Upper lobe of left lung (tissue), 6 donors: ENCODE measurements around the gene CIITA. TPM values are rescaled to one million over a fixed set of nuclear protein-coding genes. Genes with fewer than 3 reads are reported as not detected.
A peak's percentile ranks its signal among the peaks of the same experiment; 100 is the strongest.

ENCODE experiments used
- ATAC-seq, 2 donors: fragments of 200-7000 bp; cut with Tn5 transposase; one replicate each; pipeline ENCODE4 v1.9.1; 2022; ENCODE audit warnings: mild to moderate bottlenecking in 2 of 2, moderate library complexity in 2 of 2; ENCODE audit not compliant: low FRiP score in 2 of 2
- DNase-seq, 2 donors: peaks; one replicate each; pipeline ENCODE4 v3.0.0-alpha.2; 2019 to 2020
- H3K27ac ChIP-seq, 4 donors: fragments of 200-600 bp; sonication (generic); one replicate each; pipeline ENCODE4 v1.5.1; 2016 to 2019
- H3K27me3 ChIP-seq, 4 donors: fragments of 200-600 bp; sonication (generic); one replicate each; pipeline ENCODE4 v1.5.1; 2017 to 2019
- H3K36me3 ChIP-seq, 4 donors: fragments of 200-600 bp; sonication (generic); one replicate each; pipeline ENCODE4 v1.5.1; 2016 to 2019
- H3K4me1 ChIP-seq, 4 donors: fragments of 200-600 bp; sonication (generic); one replicate each; pipeline ENCODE4 v1.5.1; 2018 to 2019
- H3K4me3 ChIP-seq, 4 donors: fragments of 200-600 bp; sonication (generic); one replicate each; pipeline ENCODE4 v1.5.1; 2017 to 2019; ENCODE audit warnings: mild to moderate bottlenecking in 2 of 4, moderate library complexity in 1 of 4
- H3K9me3 ChIP-seq, 4 donors: fragments of 200-600 bp; sonication (generic); one replicate each; pipeline ENCODE4 v1.5.1; 2018 to 2019
- CTCF ChIP-seq, 6 experiments: fragments of 450-650 bp in 4 of 6; fragments of 200-600 bp in 2 of 6; sonication (generic) in 2 of 6; IDR thresholded peaks; one replicate each; pipeline ENCODE4 v1.5.1; 2016 to 2019; ENCODE audit warnings: antibody characterized with exemption in 6 of 6
- EP300 ChIP-seq, 4 donors: sonication (generic); formaldehyde crosslinking; IDR thresholded peaks; one replicate each; pipeline ENCODE4 v1.5.1; 2017; ENCODE audit warnings: antibody characterized with exemption in 4 of 4, control low read depth in 2 of 4
- POLR2A ChIP-seq, 4 donors: fragments of 450-650 bp; IDR thresholded peaks; one replicate each; pipeline ENCODE4 v1.5.1; 2016 to 2017; ENCODE audit warnings: antibody characterized with exemption in 4 of 4, mild to moderate bottlenecking in 2 of 4
- POLR2AphosphoS5 ChIP-seq, 2 donors: sonication (generic); formaldehyde crosslinking; IDR thresholded peaks; one replicate each; pipeline ENCODE4 v1.5.1; 2017; ENCODE audit warnings: antibody characterized with exemption in 2 of 2
- WGBS, 2 donors: methylation state at CpG; one replicate each; pipeline ENCODE4 v1.1.5; 2017 to 2018; 5-methylcytosine and 5-hydroxymethylcytosine counted together
- total RNA-seq, 6 donors: library from RNA; depleted of rRNA in 4 of 6; stranded (reverse); fragments of >200 nt in 4 of 6; gene quantifications; one replicate each; pipeline versions ENCODE4 v1.1.0 to v1.2.1, GENCODE V29; 2016 to 2021
- donor health status: DM: no; HTN: no; CAD: no; lungs with moderate emphysema.
- donor health status: DM: no; HTN: yes; CAD: no; lungs with severe emphysema.

CIITA gene
- total RNA-seq, 6 donors from 2014 or later, result 27.2 to 145 (median 83.2) TPM

- no peak for DNase-seq
- WGBS, 2 donors, result 84 to 88% methylated on average over 14 of the region's 14 CpGs
- H3K4me3 ChIP-seq, result no peak overlapping the region
- H3K9me3 ChIP-seq, result no peaks in the 10 kb centered on the region
- H3K27me3 ChIP-seq, result no peaks in the 10 kb centered on the region
- ATAC-seq, result peak; percentile 27 to 77
- H3K4me1 ChIP-seq, result peaks cover 5 to 37% (median 16%) of the 10 kb centered on the region in 4 donors
- TF ChIP-seq EP300 (IDR thresholded peaks at IDR 0.05), result no peak
- TF ChIP-seq CTCF (IDR thresholded peaks at IDR 0.05), result no peak
- peak overlapping the region; percentile 60 to 84 (median 72) for H3K27ac ChIP-seq
- H3K36me3 ChIP-seq, result no peaks in the 10 kb centered on the region
These were observed 30.6 kb upstream of the CIITA start for GRCh38 chr16:10846213-10846998.

- H3K27me3 ChIP-seq, result no peaks in the 10 kb centered on the region
- WGBS, 2 donors, result 42 to 46% methylated on average over 2 of the region's 2 CpGs
- H3K27ac ChIP-seq, result peak overlapping the region; percentile 60 to 84 (median 72)
- peaks cover 5 to 37% (median 22%) of the 10 kb centered on the region in 4 donors for H3K4me1 ChIP-seq
- H3K4me3 ChIP-seq, result no peak overlapping the region
- H3K36me3 ChIP-seq, result no peaks in the 10 kb centered on the region
- DNase-seq, result peak in 1 of 2 donors; percentile 57
- TF ChIP-seq CTCF (IDR thresholded peaks at IDR 0.05) (no peak), POLR2A (IDR thresholded peaks at IDR 0.05) (no peak), EP300 (IDR thresholded peaks at IDR 0.05) (no peak), POLR2AphosphoS5 (IDR thresholded peaks at IDR 0.05) (peak; percentile 26 to 30)
- ATAC-seq, result peak in 1 of 2 donors; percentile 64
- H3K9me3 ChIP-seq, result no peaks in the 10 kb centered on the region
These were observed 29.8 kb upstream of the CIITA start for GRCh38 chr16:10847176-10847575.

- no peak for TF ChIP-seq POLR2A (IDR thresholded peaks at IDR 0.05)
- ATAC-seq (no peak), DNase-seq (no peak)
- WGBS, 2 donors, result 69 to 81% methylated on average over 7 of the region's 7 CpGs
- peaks cover 3 to 25% (median 23%) of the 10 kb centered on the region in 4 donors for H3K4me1 ChIP-seq
- H3K27me3 ChIP-seq, result no peaks in the 10 kb centered on the region
- no peak overlapping the region for H3K4me3 ChIP-seq
- no peaks in the 10 kb centered on the region for H3K9me3 ChIP-seq
- H3K36me3 ChIP-seq, result no peaks in the 10 kb centered on the region
- H3K27ac ChIP-seq, result no peak overlapping the region
These were observed 27.1 kb upstream of the CIITA start for GRCh38 chr16:10849736-10850477.

- peaks cover 3 to 25% (median 23%) of the 10 kb centered on the region in 4 donors for H3K4me1 ChIP-seq
- no peaks in the 10 kb centered on the region for H3K9me3 ChIP-seq
- TF ChIP-seq POLR2AphosphoS5 (IDR thresholded peaks at IDR 0.05) (no peak), CTCF (IDR thresholded peaks at IDR 0.05) (no peak), POLR2A (IDR thresholded peaks at IDR 0.05) (no peak), EP300 (IDR thresholded peaks at IDR 0.05) (no peak)
- no peaks in the 10 kb centered on the region for H3K27me3 ChIP-seq
- ATAC-seq (no peak), DNase-seq (no peak)
- H3K36me3 ChIP-seq, result no peaks in the 10 kb centered on the region
- H3K27ac ChIP-seq, result no peak overlapping the region
- H3K4me3 ChIP-seq, result no peak overlapping the region
- 66 to 79% methylated on average over 4 of the region's 4 CpGs for WGBS, 2 donors
These were observed 26.5 kb upstream of the CIITA start for GRCh38 chr16:10850478-10850850.

GRCh38 chr16:10851512-10851911, 25.5 kb upstream of the CIITA start:
- H3K4me1 ChIP-seq, result peaks cover 3 to 25% (median 21%) of the 10 kb centered on the region in 4 donors
- no peaks in the 10 kb centered on the region for H3K9me3 ChIP-seq
- H3K36me3 ChIP-seq, result no peaks in the 10 kb centered on the region
- TF ChIP-seq POLR2AphosphoS5 (IDR thresholded peaks at IDR 0.05) (no peak), EP300 (IDR thresholded peaks at IDR 0.05) (no peak), CTCF (IDR thresholded peaks at IDR 0.05) (no peak), POLR2A (IDR thresholded peaks at IDR 0.05) (no peak)
- H3K4me3 ChIP-seq, result no peak overlapping the region
- 86 to 97% methylated on average over 3 of the region's 3 CpGs for WGBS, 2 donors
- no peaks in the 10 kb centered on the region for H3K27me3 ChIP-seq
- no peak for DNase-seq
- no peak for ATAC-seq
- H3K27ac ChIP-seq, result no peak overlapping the region
